BJ (cell line): ENCODE data around the gene PRR35. TPM values are rescaled to one million over a fixed set of nuclear protein-coding genes. Genes with fewer than 3 reads are reported as not detected.

Experiments used
- CTCF ChIA-PET: fragments of 350-600 bp; formaldehyde crosslinking; extraction: SDS; loops from one replicate; lab custom pipeline; 2021; ENCODE audit warnings: antibody characterized with exemption, inconsistent platforms; lab: Yijun Ruan, JAX
- POLR2A ChIA-PET: fragments of 300-600 bp; sonication (Branson Sonifier 250); formaldehyde crosslinking; extraction: SDS; loops from one replicate; lab custom pipeline; 2021; ENCODE audit warnings: antibody characterized with exemption; lab: Charles Lee
- DNase-seq: peaks from one replicate; pipeline ENCODE4 v3.0.0-alpha.2; 2011; ENCODE audit warnings: low read depth
- H3K27me3 ChIP-seq: 2 replicates; pipeline ENCODE4 v1.6.0; 2011; ENCODE audit warnings: low read length; ENCODE audit not compliant: control insufficient read depth, insufficient read depth
- H3K36me3 ChIP-seq: 2 replicates; pipeline ENCODE4 v1.5.1; 2011; ENCODE audit warnings: low read length; ENCODE audit not compliant: control insufficient read depth, insufficient read depth
- H3K4me3 ChIP-seq: 2 replicates; pipeline ENCODE4 v1.5.1; 2011; ENCODE audit warnings: low read depth, mild to moderate bottlenecking, control low read depth, low read length
- polyA plus RNA-seq: library from polyadenylated mRNA; depleted of rRNA; stranded (reverse); fragments of >200 nt; gene quantifications from 2 replicates; pipeline ENCODE4 v1.2.3, GENCODE V29; 2011
- TF ChIP-seq, protein P1 (sequence below): IDR thresholded peaks from 2 replicates; pipeline ENCODE4 v1.5.1; 2011; ENCODE audit warnings: low read depth, mild to moderate bottlenecking, control low read depth, inconsistent platforms, low read length, moderate library complexity; ENCODE audit not compliant: insufficient read depth

Gene PRR35
- polyA plus RNA-seq, 1 experiment = not detected

GRCh38 chr16:572865-573650 is 12.9 kb downstream of the PRR35 start:
- DNase-seq = no peak
- Histone ChIP-seq H3K36me3 (peaks cover 20% of the 10 kb centered on the region), H3K4me3 (no peak overlapping the region), H3K27me3 (no peaks in the 10 kb centered on the region)
- POLR2A ChIA-PET = no interaction called here
- CTCF ChIA-PET = no interaction called here
- TF ChIP-seq, protein P1, sequence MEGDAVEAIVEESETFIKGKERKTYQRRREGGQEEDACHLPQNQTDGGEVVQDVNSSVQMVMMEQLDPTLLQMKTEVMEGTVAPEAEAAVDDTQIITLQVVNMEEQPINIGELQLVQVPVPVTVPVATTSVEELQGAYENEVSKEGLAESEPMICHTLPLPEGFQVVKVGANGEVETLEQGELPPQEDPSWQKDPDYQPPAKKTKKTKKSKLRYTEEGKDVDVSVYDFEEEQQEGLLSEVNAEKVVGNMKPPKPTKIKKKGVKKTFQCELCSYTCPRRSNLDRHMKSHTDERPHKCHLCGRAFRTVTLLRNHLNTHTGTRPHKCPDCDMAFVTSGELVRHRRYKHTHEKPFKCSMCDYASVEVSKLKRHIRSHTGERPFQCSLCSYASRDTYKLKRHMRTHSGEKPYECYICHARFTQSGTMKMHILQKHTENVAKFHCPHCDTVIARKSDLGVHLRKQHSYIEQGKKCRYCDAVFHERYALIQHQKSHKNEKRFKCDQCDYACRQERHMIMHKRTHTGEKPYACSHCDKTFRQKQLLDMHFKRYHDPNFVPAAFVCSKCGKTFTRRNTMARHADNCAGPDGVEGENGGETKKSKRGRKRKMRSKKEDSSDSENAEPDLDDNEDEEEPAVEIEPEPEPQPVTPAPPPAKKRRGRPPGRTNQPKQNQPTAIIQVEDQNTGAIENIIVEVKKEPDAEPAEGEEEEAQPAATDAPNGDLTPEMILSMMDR = no peak

DNA sequence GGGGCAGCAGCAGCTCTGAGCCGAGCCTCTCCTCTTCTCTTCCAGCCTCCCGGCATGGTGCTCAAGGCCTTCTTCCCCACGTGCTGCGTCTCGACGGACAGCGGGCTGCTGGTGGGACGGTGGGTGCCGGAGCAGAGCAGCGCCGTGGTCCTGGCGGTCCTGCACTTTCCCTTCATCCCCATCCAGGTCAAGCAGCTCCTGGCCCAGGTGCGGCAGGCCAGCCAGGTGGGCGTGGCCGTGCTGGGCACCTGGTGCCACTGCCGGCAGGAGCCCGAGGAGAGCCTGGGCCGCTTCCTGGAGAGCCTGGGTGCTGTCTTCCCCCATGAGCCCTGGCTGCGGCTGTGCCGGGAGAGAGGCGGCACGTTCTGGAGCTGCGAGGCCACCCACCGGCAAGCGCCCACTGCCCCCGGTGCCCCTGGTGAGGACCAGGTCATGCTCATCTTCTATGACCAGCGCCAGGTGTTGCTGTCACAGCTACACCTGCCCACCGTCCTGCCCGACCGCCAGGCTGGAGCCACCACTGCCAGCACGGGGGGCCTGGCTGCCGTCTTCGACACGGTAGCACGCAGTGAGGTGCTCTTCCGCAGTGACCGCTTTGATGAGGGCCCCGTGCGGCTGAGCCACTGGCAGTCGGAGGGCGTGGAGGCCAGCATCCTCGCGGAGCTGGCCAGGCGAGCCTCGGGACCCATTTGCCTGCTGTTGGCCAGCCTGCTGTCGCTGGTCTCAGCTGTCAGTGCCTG is 14.0 kb downstream of the PRR35 start:
- POLR2A ChIA-PET = no interaction called here
- CTCF ChIA-PET = no interaction called here

DNA sequence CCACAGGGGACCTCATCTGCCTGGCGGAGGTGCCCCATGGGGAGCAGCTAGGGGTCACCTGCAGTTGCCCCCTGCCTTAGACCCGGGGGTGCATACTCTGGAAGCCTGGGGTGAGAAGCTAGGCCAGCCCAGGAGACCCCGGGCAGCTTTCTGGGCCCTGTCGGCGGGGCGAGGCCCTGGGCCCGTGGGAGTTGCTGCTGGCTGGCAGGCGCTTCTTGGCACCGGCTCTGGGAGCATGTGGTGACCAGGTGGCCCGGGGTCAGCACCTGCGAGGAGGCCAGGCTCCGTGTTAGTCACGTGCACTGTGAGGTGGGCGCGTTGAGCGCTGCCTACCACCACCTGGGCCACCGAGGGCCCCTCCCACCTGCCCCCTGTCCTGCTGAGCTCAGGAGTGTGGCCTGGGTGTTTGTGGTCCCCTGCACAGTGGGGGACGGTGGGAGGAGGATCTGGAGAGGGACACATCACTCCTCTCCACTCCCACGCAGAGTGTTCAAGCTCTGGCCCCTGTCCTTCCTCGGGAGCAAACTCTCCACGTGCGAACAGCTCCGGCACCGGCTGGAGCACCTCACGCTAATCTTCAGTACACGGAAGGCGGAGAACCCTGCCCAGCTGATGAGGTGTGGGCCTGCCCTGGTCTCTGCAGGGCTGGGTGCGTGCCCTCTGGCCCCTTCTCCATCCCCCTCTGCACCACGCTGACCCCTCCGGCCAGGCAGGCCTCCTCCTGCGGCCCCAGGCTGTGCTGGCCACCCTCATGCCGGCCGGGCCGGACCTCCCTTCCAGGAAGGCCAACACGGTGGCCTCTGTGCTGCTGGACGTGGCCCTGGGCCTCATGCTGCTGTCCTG is 15.4 kb downstream of the PRR35 start:
- TF ChIP-seq, protein P1 = no peak
- H3K36me3 ChIP-seq = peaks cover 20% of the 10 kb centered on the region
- no peaks in the 10 kb centered on the region for H3K27me3 ChIP-seq
- H3K4me3 ChIP-seq = no peak overlapping the region
- ChIA-PET POLR2A (no interaction called here), CTCF (no interaction called here)
- DNase-seq = no peak

More for the DNA sequence above, 14.0 kb downstream of the PRR35 start:
- TF ChIP-seq, protein P1 = no peak
- Histone ChIP-seq H3K36me3 (peaks cover 20% of the 10 kb centered on the region), H3K27me3 (no peaks in the 10 kb centered on the region), H3K4me3 (no peak overlapping the region)
- no peak for DNase-seq

DNA sequence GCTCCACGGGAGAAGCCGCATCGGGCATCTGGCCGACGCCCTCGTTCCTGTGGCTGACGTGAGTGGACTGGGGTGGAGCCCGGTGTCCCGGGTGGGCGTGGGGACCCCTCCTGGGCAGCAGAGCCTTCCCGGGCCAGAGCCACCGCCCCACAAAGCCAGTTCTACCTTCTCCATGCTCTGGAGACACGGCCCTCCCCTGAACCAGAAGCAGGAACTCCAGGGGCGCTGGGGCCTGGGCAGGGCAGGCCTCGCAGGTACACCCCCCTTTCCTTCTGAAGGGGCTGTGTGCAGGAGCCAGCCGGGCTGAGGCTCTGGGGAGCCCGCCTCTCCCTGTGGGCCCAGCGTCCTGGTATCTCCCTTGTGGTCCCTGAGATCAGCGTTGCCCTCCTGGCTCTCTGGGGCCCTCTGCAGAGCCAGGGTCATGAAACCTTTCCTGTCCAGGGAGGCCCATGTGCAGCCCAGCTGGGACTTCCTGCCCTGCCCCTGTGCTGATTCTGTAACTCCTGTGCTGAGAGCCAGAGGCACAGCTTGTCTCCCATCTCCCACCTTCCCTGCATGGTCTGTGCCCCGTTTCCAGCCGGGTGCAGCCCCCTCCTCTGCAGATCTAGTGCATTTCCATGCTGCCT is 16.1 kb downstream of the PRR35 start:
- ChIA-PET POLR2A (no interaction called here), CTCF (no interaction called here)
- no peaks in the 10 kb centered on the region for H3K27me3 ChIP-seq
- H3K36me3 ChIP-seq = peaks cover 20% of the 10 kb centered on the region
- TF ChIP-seq, protein P1 = no peak
- no peak for DNase-seq
- H3K4me3 ChIP-seq = no peak overlapping the region
